Heart left ventricle (tissue), 16 donors: Measurements from ENCODE around the gene RTP1. TPM values are rescaled to one million over a fixed set of nuclear protein-coding genes. Genes with fewer than 3 reads are reported as not detected.

Source experiments
- ATAC-seq, 4 donors: fragments of 200-7000 bp; cut with Tn5 transposase; one replicate each; pipeline ENCODE4 v1.9.1; 2020 to 2022; ENCODE audit warnings: moderate library complexity in 4 of 4, mild to moderate bottlenecking in 3 of 4, moderate number of reproducible peaks in 1 of 4
- DNase-seq, 5 donors: peaks; one replicate each; pipeline ENCODE4 v3.0.0-alpha.2; 2020
- H3K27ac ChIP-seq, 12 donors: fragments of 200-600 bp; sonication (generic) in 4 of 12; one replicate each; pipeline versions ENCODE4 v1.5.0 to v1.8.0; 2016 to 2022; ENCODE audit warnings: mild to moderate bottlenecking in 2 of 12
- H3K27me3 ChIP-seq, 9 donors: fragments of 200-600 bp; sonication (generic) in 2 of 9; one replicate each; pipeline versions ENCODE4 v1.5.1 to v1.8.0; 2016 to 2022; ENCODE audit warnings: mild to moderate bottlenecking in 3 of 9
- H3K36me3 ChIP-seq, 9 donors: fragments of 200-600 bp; sonication (generic) in 2 of 9; one replicate each; pipeline versions ENCODE4 v1.5.0 to v1.8.0; 2018 to 2022; ENCODE audit warnings: mild to moderate bottlenecking in 2 of 9
- H3K4me1 ChIP-seq, 12 donors: fragments of 200-600 bp; sonication (generic) in 4 of 12; one replicate each; pipeline versions ENCODE4 v1.5.0 to v1.8.0; 2016 to 2022; ENCODE audit warnings: mild to moderate bottlenecking in 3 of 12
- H3K4me3 ChIP-seq, 12 donors: fragments of 200-600 bp; sonication (generic) in 4 of 12; one replicate each; pipeline versions ENCODE4 v1.5.0 to v1.8.0; 2017 to 2022; ENCODE audit warnings: mild to moderate bottlenecking in 9 of 12, moderate library complexity in 4 of 12
- H3K9me3 ChIP-seq, 12 donors: fragments of 200-600 bp; sonication (generic) in 4 of 12; one replicate each; pipeline versions ENCODE4 v1.5.0 to v1.8.0; 2016 to 2022; ENCODE audit warnings: mild to moderate bottlenecking in 1 of 12
- POLR2A ChIP-seq, 2 donors: fragments of 450-650 bp; IDR thresholded peaks; one replicate each; pipeline ENCODE4 v1.6.1; 2017; ENCODE audit warnings: antibody characterized with exemption in 2 of 2, mild to moderate bottlenecking in 2 of 2, moderate library complexity in 2 of 2
- WGBS, 4 donors: extraction: QIAGEN DNeasy Blood & Tissue Kit in 2 of 4; methylation state at CpG; one replicate each; pipeline versions ENCODE4 v1.1.5 to v1.1.7; 2013 to 2018; 5-methylcytosine and 5-hydroxymethylcytosine counted together
- intact Hi-C, 10 donors: fragments of 100-400 bp; cut with DNase I; formaldehyde crosslinking; loops; one replicate each; pipeline versions ENCODE4 v1.11.1 to v1.14.2; 2022
- polyA plus RNA-seq, 2 donors: library from polyadenylated mRNA; stranded (reverse); fragments of 200-250 nt; gene quantifications; one replicate each; pipeline ENCODE4 v1.2.3, GENCODE V29; 2013
- total RNA-seq, 9 donors: library from RNA; depleted of rRNA in 2 of 9; stranded (reverse); fragments of >200 nt in 2 of 9; fragmentation: NEBNext Ultra II Directional in 3 of 9; extraction: Animal tissue kit (Norgen Biotek cat#: 25700) in 3 of 9; gene quantifications; one replicate each; pipeline versions ENCODE4 v1.1.0 to v1.2.4, GENCODE V29; 2016 to 2023
- TF ChIP-seq, protein P1 (sequence below), 12 donors: fragments of 200-600 bp; sonication (generic) in 4 of 12; IDR thresholded peaks; one replicate each; pipeline versions ENCODE4 v1.5.0 to v1.8.0; 2018 to 2022; ENCODE audit warnings: antibody characterized with exemption in 12 of 12, mild to moderate bottlenecking in 5 of 12
- donor health status: ischemic (EF 13 %, LVEDD 7.1; RV severe dilation, severe dysfunction).
- donor health status: healthy with polysubstance abuse.
- donor health status: DM: no; HTN: yes; CAD: no.
- donor health status: DM: no; HTN: no; CAD: no.
- donor health status: ischemic (EF 25% LVEDD 6.9; RV normal size, moderate dysfunction).
- donor health status: ischemic (EF 25% LVEDD 5.7; RV mildly dilated, moderate dysfunction).
- donor health status: healthy.
- donor health status: DM: yes; HTN: yes; CAD: no.
- donor health status: ischemic (EF 35%, LVEDD 5.7; RV mildly dilated, moderate dysfunction).
- donor health status: nonischemic (EF 11% LVEDD 7.7; RV severe dilation, severe dysfunction).
- donor health status: DM: yes; HTN: yes; CAD: no.
- donor health status: PGD.
- donor health status: ischemic (EF 29% LVEDD 5.4; RV normal size, mild dysfunction).
- donor health status: nonischemic (EF 23%, LVEDD 6.1; RV moderate dilation, normal function).

RTP1 gene
- total and polyA plus RNA-seq, 11 donors: 0.13 TPM; not detected in 10

DNA sequence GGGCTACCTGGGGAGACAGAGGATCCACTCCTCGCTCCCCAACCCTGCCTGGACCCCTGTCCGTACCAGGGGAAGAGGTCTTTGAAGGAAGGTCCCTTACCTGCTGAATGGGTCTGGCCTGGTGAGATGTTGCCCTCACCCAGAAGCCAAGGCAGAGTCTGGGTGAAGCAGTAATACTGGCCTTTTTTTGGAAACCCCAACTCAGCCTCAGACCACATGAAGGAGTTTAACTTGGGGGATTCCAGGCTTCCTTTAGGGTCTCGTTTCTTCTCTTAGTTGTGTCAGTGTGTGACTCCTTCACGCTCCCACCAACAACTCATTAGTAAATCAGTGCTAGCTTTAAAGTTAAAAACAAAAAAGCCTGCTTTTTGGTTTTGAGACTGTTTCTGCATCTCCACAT is 45.6 kb downstream of the RTP1 start:
- intact Hi-C loops: no loop called here

DNA sequence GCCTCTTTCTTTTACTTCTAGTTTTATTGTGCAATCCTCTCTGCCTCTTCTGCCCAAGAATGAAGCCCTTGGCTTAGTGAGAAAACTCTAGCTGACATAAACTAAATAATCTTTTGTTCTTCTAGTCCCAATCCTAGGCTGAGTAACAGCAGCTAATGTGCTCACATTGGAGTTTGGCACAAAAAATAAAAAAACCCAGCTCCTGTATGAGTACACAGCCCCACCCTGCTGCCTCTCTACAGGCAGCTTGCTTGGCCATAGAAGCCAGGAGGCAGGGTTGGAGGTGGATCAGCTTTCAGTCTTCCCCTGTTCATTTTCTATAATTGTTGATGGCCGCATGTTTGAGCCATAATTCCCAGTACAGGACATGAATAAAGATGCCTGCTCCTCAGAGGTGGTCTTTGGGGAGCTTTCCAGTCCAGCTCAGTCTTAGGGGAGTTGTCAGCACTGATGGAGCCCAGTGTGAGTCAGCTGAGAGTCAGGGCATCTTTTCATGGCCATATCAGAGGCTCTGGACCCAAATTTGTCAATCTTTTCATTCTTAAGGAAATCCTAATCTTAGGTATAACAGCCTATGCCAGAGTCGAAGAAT is 46.7 kb downstream of the RTP1 start:
- ATAC-seq (peak; percentile 44 to 64 (median 58)), DNase-seq (peak in 1 of 5 donors; percentile 44)
- H3K27ac ChIP-seq: peak overlapping the region in 1 of 12 donors; percentile 25

More for the DNA sequence above, 45.6 kb downstream of the RTP1 start:
- no peak overlapping the region for H3K4me3 ChIP-seq
- ATAC-seq (no peak), DNase-seq (no peak)
- 87 to 93% (median 91%) methylated on average over 4 of the region's 4 CpGs for WGBS, 4 donors
- no peaks in the 10 kb centered on the region for H3K4me1 ChIP-seq
- no peaks in the 10 kb centered on the region for H3K27me3 ChIP-seq
- no peaks in the 10 kb centered on the region for H3K9me3 ChIP-seq
- no peak overlapping the region for H3K27ac ChIP-seq
- TF ChIP-seq, protein P1, sequence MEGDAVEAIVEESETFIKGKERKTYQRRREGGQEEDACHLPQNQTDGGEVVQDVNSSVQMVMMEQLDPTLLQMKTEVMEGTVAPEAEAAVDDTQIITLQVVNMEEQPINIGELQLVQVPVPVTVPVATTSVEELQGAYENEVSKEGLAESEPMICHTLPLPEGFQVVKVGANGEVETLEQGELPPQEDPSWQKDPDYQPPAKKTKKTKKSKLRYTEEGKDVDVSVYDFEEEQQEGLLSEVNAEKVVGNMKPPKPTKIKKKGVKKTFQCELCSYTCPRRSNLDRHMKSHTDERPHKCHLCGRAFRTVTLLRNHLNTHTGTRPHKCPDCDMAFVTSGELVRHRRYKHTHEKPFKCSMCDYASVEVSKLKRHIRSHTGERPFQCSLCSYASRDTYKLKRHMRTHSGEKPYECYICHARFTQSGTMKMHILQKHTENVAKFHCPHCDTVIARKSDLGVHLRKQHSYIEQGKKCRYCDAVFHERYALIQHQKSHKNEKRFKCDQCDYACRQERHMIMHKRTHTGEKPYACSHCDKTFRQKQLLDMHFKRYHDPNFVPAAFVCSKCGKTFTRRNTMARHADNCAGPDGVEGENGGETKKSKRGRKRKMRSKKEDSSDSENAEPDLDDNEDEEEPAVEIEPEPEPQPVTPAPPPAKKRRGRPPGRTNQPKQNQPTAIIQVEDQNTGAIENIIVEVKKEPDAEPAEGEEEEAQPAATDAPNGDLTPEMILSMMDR (IDR thresholded peaks at IDR 0.05): no peak
- no peak for TF ChIP-seq POLR2A (IDR thresholded peaks at IDR 0.05)
- H3K36me3 ChIP-seq: no peaks in the 10 kb centered on the region

DNA sequence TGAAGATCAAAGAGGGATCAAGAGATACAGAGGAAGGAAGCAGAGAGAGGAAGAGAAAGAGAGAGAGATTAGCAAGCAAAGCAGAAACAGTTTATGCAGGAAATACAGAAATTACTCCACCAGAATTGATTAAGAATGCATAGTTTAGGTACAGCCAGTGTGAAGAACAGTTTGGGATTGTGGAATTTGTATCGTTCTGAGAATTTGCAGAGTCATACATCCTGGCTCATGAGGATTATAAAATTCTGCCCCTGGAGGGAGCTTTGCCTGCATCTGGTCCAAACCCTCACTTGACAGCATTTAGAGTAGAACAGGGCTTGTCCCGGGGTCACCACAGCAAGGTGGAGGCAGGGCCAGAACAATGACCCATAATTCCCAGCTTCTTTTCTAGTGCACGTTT is 50.1 kb downstream of the RTP1 start:
- no peak for TF ChIP-seq POLR2A (IDR thresholded peaks at IDR 0.05)
- TF ChIP-seq, protein P1 (IDR thresholded peaks at IDR 0.05): no peak
- Histone ChIP-seq H3K4me1 (no peaks in the 10 kb centered on the region), H3K9me3 (no peaks in the 10 kb centered on the region), H3K27ac (no peak overlapping the region), H3K27me3 (no peaks in the 10 kb centered on the region), H3K36me3 (peaks cover 0 to 32% (median 4%) of the 10 kb centered on the region in 9 donors), H3K4me3 (no peak overlapping the region)
- intact Hi-C loops: no loop called here
- 56 to 65% (median 59%) methylated on average over 3 of the region's 3 CpGs for WGBS, 4 donors
- ATAC-seq (no peak), DNase-seq (no peak)

More for the DNA sequence above, 46.7 kb downstream of the RTP1 start:
- no peaks in the 10 kb centered on the region for H3K36me3 ChIP-seq
- H3K9me3 ChIP-seq: no peaks in the 10 kb centered on the region
- H3K4me3 ChIP-seq: no peak overlapping the region
- H3K4me1 ChIP-seq: no peaks in the 10 kb centered on the region
- WGBS, 4 donors: 60 to 86% (median 79%) methylated on average over 2 of the region's 2 CpGs
- intact Hi-C loops: no loop called here
- H3K27me3 ChIP-seq: no peaks in the 10 kb centered on the region
- TF ChIP-seq, protein P1 (IDR thresholded peaks at IDR 0.05): no peak
- no peak for TF ChIP-seq POLR2A (IDR thresholded peaks at IDR 0.05)

Other genes starting within 250 kb of the RTP1 start
- 1 to 10 TPM; 3.2 to 6.5 (median 4.6) TPM for gene RPL39L, start 58.0 kb upstream of the RTP1 start, total RNA-seq
- gene RPL39L, start 58.0 kb upstream of the RTP1 start, polyA plus RNA-seq: 10 to 100 TPM in 1 of 2 donors, 1 to 10 TPM in 1; 1.9 to 16.3 TPM
- gene MASP1, start 94.3 kb downstream of the RTP1 start, total RNA-seq: 100 to 1,000 TPM; 120 to 245 (median 173) TPM
- 10 to 100 TPM; 84.1 to 94.6 TPM for gene MASP1, start 94.3 kb downstream of the RTP1 start, polyA plus RNA-seq
- 1 to 10 TPM in 6 of 9 donors, under 1 TPM in 3; 0.38 to 5.4 (median 1.2) TPM for gene RTP4, start 170.9 kb downstream of the RTP1 start, total RNA-seq
- 1 to 10 TPM in 1 of 2 donors, under 1 TPM in 1; 0.72 to 1.8 TPM for gene RTP4, start 170.9 kb downstream of the RTP1 start, polyA plus RNA-seq